Activated CD8-positive, alpha-beta T cell treated with anti-CD3 and anti-CD28 coated beads, Interleukin-2, amount 10 ng/mL, durations not matched to agents 7 days and 5 days (primary cell): ENCODE measurements around the gene PGA5. TPM values are rescaled to one million over a fixed set of nuclear protein-coding genes. Genes with fewer than 3 reads are reported as not detected.
"Not testable (repeated sequence)": the region's sequence is repeated elsewhere in the genome, so short reads cannot be mapped to it uniquely, and the experiment has no call there.

Source experiments
- ATAC-seq: fragments of 150-1000 bp; cut with Tn5 transposase; one replicate; pipeline ENCODE4 v1.10.0; 2021; ENCODE audit warnings: moderate library complexity
- CTCF ChIA-PET: fragments of 350-600 bp; sonication (Branson Sonifier 250); formaldehyde crosslinking; loops from one replicate; lab custom pipeline; 2021; ENCODE audit warnings: antibody characterized with exemption; lab: Charles Lee
- POLR2A ChIA-PET: fragments of 350-600 bp; sonication (Branson Sonifier 250); formaldehyde crosslinking; loops from one replicate; lab custom pipeline; 2021; ENCODE audit warnings: antibody characterized with exemption; lab: Charles Lee
- DNase-seq: peaks from one replicate; pipeline ENCODE4 v3.0.0-alpha.2; 2020
- H3K27ac Mint-ChIP-seq: one replicate; pipeline ENCODE4 v1.8.0; 2021; ENCODE audit warnings: mild to moderate bottlenecking, mixed read lengths
- H3K27me3 Mint-ChIP-seq: one replicate; pipeline ENCODE4 v1.8.0; 2021; ENCODE audit warnings: low read depth, mixed read lengths
- H3K36me3 Mint-ChIP-seq: one replicate; pipeline ENCODE4 v1.8.0; 2021; ENCODE audit warnings: low read depth, mixed read lengths
- H3K4me1 Mint-ChIP-seq: one replicate; pipeline ENCODE4 v1.8.0; 2021; ENCODE audit warnings: low read depth, mixed read lengths
- H3K4me3 Mint-ChIP-seq: one replicate; pipeline ENCODE4 v1.8.0; 2021; ENCODE audit warnings: mild to moderate bottlenecking, mixed read lengths
- H3K9me3 Mint-ChIP-seq: one replicate; pipeline ENCODE4 v1.8.0; 2022; ENCODE audit warnings: mixed read lengths; ENCODE audit not compliant: insufficient read depth
- total RNA-seq, 2 experiments: library from RNA; stranded (reverse); gene quantifications; one replicate each; pipeline ENCODE4 v1.2.3, GENCODE V29; 2021

The PGA5 gene
- total RNA-seq, 2 experiments from 2014 or later, result not detected

GRCh38 chr11:61231585-61231984 lies 9.4 kb upstream of the PGA5 start:
- H3K4me3 Mint-ChIP-seq, H3K9me3 Mint-ChIP-seq, H3K27ac Mint-ChIP-seq, ATAC-seq, POLR2A ChIA-PET, H3K4me1 Mint-ChIP-seq, H3K36me3 Mint-ChIP-seq, H3K27me3 Mint-ChIP-seq, DNase-seq, CTCF ChIA-PET: not testable (repeated sequence)

GRCh38 chr11:61232548-61233145 lies 8.3 kb upstream of the PGA5 start:
- H3K36me3 Mint-ChIP-seq, CTCF ChIA-PET, H3K4me3 Mint-ChIP-seq, H3K9me3 Mint-ChIP-seq, H3K27ac Mint-ChIP-seq, H3K27me3 Mint-ChIP-seq, H3K4me1 Mint-ChIP-seq, POLR2A ChIA-PET, ATAC-seq, DNase-seq: not testable (repeated sequence)

- H3K27me3 Mint-ChIP-seq, H3K9me3 Mint-ChIP-seq, H3K4me1 Mint-ChIP-seq, H3K36me3 Mint-ChIP-seq, H3K27ac Mint-ChIP-seq, H3K4me3 Mint-ChIP-seq, ATAC-seq, POLR2A ChIA-PET, DNase-seq, CTCF ChIA-PET: not testable (repeated sequence)
Measured at GRCh38 chr11:61237130-61237529, 3.8 kb upstream of the PGA5 start.

- CTCF ChIA-PET, H3K27ac Mint-ChIP-seq, H3K4me1 Mint-ChIP-seq, H3K36me3 Mint-ChIP-seq, DNase-seq, H3K27me3 Mint-ChIP-seq, POLR2A ChIA-PET, H3K4me3 Mint-ChIP-seq, ATAC-seq, H3K9me3 Mint-ChIP-seq: not testable (repeated sequence)
Measured at GRCh38 chr11:61240288-61240687, 687 bp upstream of the PGA5 start.

- H3K36me3 Mint-ChIP-seq, H3K4me1 Mint-ChIP-seq, CTCF ChIA-PET, H3K9me3 Mint-ChIP-seq, H3K27me3 Mint-ChIP-seq, DNase-seq, H3K27ac Mint-ChIP-seq, H3K4me3 Mint-ChIP-seq, ATAC-seq, POLR2A ChIA-PET: not testable (repeated sequence)
Measured at GRCh38 chr11:61241526-61241925, 551 bp downstream of the PGA5 start.

- H3K27me3 Mint-ChIP-seq, DNase-seq, ATAC-seq, CTCF ChIA-PET, H3K36me3 Mint-ChIP-seq, H3K4me1 Mint-ChIP-seq, H3K27ac Mint-ChIP-seq, H3K4me3 Mint-ChIP-seq, H3K9me3 Mint-ChIP-seq, POLR2A ChIA-PET: not testable (repeated sequence)
Measured at GRCh38 chr11:61245284-61245964, 4.4 kb downstream of the PGA5 start.

- H3K27ac Mint-ChIP-seq, H3K36me3 Mint-ChIP-seq, H3K4me1 Mint-ChIP-seq, H3K4me3 Mint-ChIP-seq, DNase-seq, CTCF ChIA-PET, H3K27me3 Mint-ChIP-seq, H3K9me3 Mint-ChIP-seq, ATAC-seq, POLR2A ChIA-PET: not testable (repeated sequence)
Measured at GRCh38 chr11:61248071-61248470, 7.1 kb downstream of the PGA5 start.

GRCh38 chr11:61249201-61249600 lies 8.2 kb downstream of the PGA5 start:
- POLR2A ChIA-PET, CTCF ChIA-PET: not testable (repeated sequence)

GRCh38 chr11:61250796-61251765 lies 10.1 kb downstream of the PGA5 start:
- H3K4me1 Mint-ChIP-seq, DNase-seq, H3K9me3 Mint-ChIP-seq, ATAC-seq, POLR2A ChIA-PET, H3K4me3 Mint-ChIP-seq, H3K36me3 Mint-ChIP-seq, H3K27me3 Mint-ChIP-seq, H3K27ac Mint-ChIP-seq: not testable (repeated sequence)
- CTCF ChIA-PET, result interaction anchor here (2.0 kb wide), 1 partner anchor 64 kb away, joined by 6 read pairs; no protein-coding TSS in a partner anchor

More at GRCh38 chr11:61249201-61249600, 8.2 kb downstream of the PGA5 start:
- H3K4me3 Mint-ChIP-seq, H3K4me1 Mint-ChIP-seq, DNase-seq, H3K27ac Mint-ChIP-seq, H3K27me3 Mint-ChIP-seq, H3K9me3 Mint-ChIP-seq, H3K36me3 Mint-ChIP-seq, ATAC-seq: not testable (repeated sequence)

- H3K27ac Mint-ChIP-seq, H3K27me3 Mint-ChIP-seq, H3K4me3 Mint-ChIP-seq, H3K36me3 Mint-ChIP-seq, H3K9me3 Mint-ChIP-seq, POLR2A ChIA-PET, H3K4me1 Mint-ChIP-seq, DNase-seq, ATAC-seq: not testable (repeated sequence)
- CTCF ChIA-PET, result interaction anchor here (0.7 to 3.9 kb wide), 5 partner anchors 10 to 132 kb away, joined by 3 to 49 read pairs (median 6); partner anchors contain the start of gene VWCE
Measured at GRCh38 chr11:61252332-61252731, 11.4 kb downstream of the PGA5 start.

- peak; percentile 78 for DNase-seq
- no peak overlapping the region for H3K27ac Mint-ChIP-seq
- H3K36me3 Mint-ChIP-seq, result no peaks in the 10 kb centered on the region
- no peaks in the 10 kb centered on the region for H3K4me1 Mint-ChIP-seq
- POLR2A ChIA-PET, result interaction anchor here (0.8 to 1.4 kb wide), 2 partner anchors 20 to 40 kb away, joined by 4 read pairs; partner anchors contain the start of gene VWCE
- H3K9me3 Mint-ChIP-seq, result no peaks in the 10 kb centered on the region
- peak; percentile 96 for ATAC-seq
- CTCF ChIA-PET, result interaction anchor here (0.7 to 3.9 kb wide), 16 partner anchors 12 to 423 kb away, joined by 3 to 49 read pairs (median 6); partner anchors contain the start of genes CYB561A3, TMEM138, TMEM216 and VWCE
- no peaks in the 10 kb centered on the region for H3K27me3 Mint-ChIP-seq
- H3K4me3 Mint-ChIP-seq, result no peak overlapping the region
Measured at GRCh38 chr11:61254403-61255025, 13.5 kb downstream of the PGA5 start.
